Activated CD4-positive, alpha-beta T cell treated with anti-CD3 and anti-CD28 coated beads for 48 hours (primary cell): Measurements from ENCODE around the gene TRAK1.

Experiments used
- DNase-seq: peaks from one replicate; pipeline ENCODE4 v3.0.0-alpha.2; 2020

TRAK1 gene

DNA sequence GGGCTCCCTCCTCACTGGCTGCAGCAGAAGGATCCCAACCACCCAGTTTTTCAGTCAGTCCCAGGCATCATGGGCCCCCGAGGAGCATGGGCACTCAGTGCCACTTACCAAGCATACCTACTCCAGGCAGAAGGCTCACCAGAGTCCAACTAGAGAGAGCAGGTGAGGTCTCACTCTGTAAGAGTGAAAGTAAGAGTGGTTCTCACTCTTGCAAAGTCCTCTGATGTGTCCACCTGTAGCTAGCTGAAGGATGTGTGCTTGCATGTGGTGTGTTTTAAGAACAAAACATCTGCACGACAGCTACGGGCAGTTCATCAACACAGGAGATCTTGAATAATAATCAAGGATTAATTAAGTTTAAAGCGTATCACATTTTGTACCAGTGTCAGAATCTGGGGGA is 125.1 kb downstream of the TRAK1 start:
- no peak for DNase-seq

DNA sequence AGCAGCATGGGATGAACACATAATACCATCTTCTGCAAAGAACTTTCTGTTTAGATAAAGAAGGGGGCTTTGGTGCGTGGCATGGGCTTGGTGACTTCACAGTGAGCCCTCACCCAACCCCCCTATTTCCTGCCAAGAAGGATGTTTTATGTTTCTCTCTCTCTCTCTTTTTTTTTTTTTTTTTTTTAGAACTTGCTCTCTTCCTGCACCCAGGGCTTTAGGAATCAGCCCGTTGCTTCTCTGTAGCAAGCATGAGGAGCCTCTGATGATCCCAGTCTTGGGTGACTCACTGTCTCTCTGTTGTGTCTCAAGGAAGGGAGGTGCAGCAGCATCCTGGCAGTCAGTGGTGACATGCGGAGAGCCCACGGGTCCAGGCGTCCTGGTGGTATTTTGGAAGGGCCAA is 125.8 kb downstream of the TRAK1 start:
- DNase-seq = no peak

DNA sequence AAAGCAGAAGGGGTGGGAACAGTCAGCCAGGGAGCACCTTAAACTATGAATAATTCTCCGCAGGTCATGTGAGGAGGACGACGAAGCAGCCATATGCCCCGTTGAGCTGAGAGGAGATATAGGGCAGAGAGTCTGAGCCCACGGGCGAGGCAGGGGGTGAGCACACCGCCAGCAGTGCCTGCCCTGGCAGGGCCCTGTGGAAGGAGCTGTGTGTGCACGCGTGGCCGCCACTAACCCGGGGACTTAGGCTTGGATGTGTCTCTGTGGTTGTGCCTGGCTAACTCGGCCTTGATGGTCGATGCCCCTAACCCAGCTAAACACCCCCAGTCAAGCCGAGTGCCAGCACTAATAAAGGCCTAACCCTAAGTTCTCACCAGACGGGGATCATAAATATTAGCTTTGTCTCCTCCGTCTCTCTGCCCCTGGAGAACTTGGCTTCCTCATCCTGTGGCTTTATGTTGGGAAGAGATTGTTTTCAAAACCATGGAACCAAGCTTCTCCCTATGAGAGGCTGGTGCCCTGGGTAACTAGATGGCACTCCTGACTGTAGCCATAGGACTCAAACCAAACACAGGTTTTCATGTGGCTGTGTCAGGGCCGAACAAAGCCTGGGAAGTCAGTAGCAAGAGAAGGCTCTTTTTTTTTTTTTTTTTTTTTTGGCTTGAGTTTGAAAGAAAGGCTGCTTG is 129.4 kb downstream of the TRAK1 start:
- DNase-seq = no peak

DNA sequence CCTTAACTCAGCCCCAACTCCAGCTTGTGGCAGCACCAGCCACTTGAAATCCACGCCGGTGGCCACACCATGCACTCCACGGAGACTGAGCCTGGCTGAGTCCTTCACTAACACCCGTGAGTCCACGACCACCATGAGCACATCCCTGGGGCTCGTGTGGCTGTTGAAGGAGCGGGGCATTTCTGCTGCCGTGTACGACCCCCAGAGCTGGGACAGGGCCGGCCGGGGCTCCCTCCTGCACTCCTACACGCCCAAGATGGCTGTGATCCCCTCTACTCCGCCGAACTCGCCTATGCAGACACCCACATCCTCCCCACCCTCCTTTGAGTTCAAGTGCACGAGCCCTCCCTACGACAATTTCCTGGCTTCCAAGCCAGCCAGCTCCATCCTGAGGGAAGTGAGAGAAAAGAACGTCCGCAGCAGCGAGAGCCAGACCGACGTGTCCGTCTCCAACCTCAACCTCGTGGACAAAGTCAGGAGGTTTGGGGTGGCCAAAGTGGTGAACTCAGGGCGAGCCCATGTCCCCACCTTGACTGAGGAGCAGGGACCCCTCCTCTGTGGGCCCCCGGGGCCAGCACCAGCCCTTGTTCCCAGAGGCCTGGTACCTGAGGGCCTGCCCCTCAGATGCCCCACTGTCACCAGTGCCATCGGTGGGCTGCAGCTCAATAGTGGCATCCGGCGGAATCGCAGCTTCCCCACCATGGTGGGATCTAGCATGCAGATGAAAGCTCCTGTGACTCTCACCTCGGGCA is 132.0 kb downstream of the TRAK1 start:
- no peak for DNase-seq

DNA sequence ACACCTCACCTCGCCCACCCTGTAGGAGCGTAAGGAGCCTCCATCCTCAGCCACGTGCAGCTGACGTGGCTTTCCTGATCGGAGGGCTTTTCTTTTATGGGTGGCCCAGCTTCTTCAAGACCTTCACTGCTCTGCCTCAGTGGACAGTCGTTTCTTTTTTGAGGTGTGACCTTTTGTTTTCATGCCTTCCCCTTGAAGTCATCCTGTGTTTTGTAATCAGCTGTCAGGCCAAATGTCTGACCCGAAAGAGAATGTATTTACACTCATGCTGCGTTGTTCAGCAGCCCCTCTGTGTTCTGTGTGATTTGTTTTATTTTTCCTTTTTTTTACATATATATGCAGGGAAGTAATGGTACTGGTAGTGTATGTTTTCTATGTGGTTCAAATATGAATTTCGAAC is 133.0 kb downstream of the TRAK1 start:
- DNase-seq = no peak

DNA sequence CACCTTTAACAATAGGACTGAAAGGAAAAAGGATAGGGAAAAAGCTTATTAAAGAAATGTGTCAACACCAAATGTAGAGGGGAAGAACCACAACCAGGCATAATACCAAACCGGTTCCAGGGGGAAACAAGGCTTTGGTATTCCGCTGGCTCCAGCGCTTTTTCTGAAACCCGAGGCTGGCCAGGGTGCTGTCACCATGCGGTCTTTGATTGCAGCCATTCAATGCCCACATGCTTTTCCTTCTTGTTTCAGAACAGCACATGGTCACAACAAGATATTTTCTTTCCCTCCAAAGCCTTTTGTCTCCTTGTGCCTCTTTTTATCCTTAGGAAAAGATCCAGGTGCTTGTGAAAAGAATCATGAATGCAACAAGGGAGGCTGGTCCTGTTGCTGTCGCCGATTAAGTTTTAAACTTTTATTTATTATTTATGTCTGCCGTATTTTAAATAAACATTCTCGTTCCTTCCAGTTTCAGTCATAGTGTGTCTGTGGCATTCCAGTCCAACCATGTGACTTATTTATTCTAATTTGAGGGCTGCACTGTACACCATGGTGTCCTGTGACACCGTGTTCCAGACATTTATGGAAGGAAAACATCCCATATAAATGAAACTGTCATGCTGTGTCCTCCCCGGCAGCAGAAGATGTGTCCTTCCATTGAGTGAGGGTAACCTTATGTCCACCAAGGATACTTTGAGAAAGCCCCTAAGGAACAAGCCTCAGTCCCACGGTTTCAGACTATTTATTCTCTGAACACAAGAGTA is 133.7 kb downstream of the TRAK1 start:
- no peak for DNase-seq

DNA sequence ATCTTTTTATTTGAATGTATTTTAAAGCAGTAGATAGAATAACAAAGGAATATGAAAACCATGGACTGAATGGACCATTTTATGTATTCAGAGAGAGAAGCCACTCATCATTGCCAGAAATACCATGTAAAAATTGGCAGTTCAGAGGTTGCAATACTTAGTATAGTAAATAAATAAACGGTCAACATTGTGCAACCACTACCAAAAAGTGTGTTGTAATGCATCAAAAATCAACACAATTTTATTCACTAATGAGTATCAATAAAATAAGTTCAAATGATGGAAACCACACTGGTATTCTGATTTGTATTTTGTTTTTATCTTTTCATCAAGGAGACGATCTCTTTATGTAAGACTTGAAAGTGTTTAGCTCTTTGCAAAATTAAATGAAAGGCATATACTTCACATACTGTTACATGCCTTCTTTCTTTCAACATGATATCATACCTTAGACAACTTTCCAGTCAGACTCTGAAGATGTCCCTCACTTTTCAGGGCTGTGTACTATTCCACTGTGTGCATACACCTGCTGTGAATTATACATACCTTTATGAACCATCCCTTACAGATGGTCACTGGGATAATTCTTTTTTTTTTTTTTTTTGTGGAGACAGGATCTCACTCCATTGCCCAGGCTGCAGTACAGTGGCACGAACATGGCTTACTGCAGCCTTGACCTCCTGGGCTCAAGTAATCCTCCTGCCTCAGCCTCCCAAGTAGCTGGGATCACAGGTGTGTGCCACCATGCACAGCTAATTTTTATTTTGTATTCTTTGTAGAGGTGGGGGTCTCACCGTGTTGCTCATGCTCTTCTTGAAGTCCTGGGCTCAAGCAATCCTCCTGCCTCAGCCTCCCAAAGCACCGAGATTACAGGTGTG is 134.6 kb downstream of the TRAK1 start:
- no peak for DNase-seq

DNA sequence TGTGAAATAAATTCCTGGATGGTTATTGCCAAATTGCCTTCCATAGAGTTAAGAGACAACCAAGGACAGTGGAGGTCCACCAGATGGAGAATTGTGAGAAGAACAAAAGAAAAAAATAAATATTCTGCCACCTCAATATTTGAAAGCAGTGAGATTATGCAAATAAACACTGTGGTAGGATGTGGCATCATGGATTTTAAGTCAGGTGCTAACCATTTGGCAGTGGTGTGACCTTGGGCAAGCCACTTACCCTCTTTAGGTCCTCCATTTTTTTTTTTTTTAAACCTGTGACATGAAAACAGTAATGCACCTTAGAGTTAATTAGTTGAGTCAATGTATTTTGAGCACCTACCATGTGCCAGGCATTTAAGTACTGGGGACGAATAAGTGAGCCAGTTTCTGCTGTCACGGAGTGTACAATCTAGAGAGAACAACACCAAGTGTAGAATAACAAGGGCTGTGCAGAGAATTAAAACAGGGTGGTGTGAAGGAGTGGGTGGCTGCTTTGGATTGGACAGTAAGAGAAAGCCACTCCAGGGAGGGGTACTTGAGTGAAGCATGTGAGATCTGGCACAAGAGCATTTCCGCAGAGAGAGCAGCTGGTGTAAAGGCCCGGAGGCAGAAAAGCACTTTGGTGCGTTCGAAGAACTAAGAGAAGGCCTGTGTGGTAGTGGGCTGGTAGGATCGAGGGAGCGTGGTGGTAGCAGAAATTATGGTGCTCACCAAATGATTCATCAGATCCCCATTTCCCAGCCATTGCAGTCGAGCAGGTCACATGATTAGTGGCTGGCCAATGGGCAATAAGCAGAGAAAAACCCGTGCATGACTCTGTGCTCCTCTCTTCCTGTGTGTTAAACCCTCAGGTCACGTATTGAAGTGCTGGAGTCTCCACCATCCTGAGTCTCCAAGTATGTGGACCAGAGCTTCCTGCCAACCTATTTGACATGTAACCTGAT is 135.6 kb downstream of the TRAK1 start:
- DNase-seq = no peak

DNA sequence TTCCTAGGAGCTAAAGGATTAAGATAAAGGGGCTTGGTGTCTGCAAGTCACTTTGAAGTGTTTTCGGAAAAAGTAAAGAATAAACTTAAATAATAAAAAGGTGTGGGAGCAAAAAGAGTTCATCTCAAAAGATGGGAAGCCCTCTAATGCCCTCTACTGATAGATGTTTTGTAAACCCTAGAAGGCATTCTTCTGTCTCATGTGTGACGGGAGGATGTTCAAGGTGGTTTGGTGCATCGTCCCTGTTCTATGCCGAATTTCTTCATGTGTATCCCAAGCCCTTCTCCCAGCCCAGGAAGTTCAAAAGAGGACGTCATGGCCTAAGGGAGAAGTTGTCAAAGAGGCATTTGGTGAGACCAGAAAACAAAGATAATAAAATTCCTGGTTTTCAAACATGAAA is 137.6 kb downstream of the TRAK1 start:
- no peak for DNase-seq

DNA sequence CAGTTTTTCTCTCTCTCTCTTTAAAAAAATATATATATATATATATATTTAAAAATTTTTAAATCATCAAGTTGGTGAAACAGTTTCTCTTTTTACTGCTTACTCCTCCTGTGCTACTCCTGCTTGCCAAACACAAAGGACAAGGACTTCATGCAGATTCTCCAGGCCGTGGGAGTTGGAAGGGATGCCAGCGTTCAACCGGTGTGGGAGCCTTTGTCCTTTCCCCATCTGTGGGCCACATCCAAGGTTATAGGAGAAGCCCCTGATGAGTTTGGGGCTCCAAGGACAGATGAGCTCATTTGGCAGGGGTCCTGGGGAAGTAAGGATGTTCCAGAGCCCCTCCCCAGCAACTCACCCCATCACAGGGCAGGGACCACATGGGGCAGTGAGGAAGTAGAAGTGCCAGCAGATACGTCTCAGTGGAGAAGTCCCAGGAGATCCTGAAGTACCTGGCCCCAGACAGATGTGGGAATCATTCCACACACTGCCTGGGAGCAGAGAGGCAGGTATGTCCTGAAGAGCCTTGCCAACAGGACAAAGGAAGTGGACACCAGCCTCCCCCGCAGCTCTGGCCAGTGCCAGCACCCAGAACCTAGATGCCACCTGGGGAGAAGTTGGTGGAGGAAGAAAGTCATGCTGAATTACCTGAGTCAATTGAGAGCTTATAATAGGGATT is 138.2 kb downstream of the TRAK1 start:
- DNase-seq = no peak

DNA sequence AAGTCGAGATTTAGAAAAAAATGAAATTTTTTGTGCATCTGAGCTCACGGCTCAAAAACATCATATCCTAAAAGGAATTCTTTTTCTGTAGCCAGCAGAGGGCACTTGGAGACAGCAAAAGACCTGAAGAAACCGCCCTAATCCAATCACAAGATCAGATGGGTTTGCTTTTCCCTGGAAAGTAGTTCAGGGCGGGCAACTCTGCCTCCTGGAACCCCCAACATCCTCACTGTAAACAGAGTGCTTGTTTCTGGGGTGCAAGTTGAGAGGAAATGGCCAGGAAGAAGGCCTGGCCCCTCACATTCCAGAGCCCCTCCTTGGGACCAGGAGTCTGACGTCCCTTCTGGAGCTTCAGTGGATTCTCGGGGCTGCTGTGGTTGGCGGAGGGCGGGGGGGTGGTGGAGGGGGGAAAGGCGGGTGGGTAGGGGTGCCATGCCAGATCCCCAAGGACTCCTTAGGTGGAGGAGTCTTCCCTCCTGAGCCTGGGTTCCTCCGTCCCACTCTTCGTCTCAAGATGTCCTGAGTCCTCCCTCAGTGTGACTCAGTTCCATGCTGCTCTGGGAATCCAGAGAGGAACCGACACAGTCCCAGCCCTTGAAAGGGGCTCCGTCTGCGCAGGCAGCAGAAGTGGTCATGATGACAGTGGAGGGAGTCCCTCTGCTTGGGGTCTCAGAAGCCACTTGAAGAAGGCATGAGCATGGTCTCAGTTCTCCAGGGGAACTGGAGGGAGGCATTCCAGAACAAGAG is 139.0 kb downstream of the TRAK1 start:
- no peak for DNase-seq

DNA sequence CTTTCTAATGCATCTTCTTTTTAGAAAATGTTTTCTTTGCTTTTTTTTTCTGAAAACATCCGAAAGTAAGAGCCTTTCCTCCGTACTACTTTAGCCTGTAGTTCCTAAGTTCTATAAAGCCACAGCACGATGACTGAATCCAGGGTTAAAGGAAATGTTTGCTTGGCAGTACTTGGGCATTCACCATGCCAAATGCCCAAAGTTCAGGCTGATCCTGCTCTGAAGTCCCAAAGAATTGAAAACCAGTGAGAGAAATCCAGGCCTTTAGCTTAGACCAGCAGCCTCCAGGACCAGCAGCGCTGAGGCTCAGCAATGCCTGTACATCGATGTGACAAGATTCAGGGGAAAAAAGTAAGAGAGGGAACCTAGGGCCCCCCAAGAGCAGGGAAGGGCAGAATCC is 139.7 kb downstream of the TRAK1 start:
- no peak for DNase-seq

DNA sequence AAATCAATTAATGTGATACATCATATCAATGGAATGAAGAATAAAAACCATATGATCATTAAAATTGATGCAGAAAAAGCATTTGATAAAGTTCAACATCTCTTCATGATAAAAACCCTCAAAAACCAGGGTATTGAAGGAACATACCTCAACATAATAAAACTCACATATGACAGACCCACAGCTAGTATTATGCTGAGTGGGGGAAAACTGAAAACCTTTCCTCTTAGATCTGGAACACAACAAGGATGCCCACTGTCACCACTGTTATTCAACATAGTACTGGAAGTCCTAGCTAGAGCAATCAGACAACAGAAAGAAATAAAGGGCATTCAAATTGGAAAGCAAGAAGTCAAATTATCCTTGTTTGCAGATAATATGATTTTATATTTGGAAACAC is 144.4 kb downstream of the TRAK1 start:
- DNase-seq = no peak

DNA sequence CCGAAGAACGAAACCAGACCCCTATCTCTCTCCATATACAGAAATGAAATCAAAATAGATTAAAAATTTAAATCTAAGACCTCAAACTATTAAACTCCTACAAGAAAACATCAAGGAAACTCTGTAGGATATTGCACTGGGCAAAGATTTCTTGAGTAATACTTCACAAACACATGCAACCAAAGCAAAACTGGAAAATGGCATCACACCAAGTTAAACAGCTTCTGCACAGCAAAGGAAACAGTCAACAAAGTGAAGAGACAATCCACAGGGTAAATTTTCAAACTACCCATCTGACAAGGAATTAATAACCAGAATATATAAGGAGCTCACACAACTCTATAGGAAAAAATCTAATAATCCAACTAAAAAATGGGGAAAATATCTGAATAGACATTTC is 145.5 kb downstream of the TRAK1 start:
- DNase-seq = no peak

DNA sequence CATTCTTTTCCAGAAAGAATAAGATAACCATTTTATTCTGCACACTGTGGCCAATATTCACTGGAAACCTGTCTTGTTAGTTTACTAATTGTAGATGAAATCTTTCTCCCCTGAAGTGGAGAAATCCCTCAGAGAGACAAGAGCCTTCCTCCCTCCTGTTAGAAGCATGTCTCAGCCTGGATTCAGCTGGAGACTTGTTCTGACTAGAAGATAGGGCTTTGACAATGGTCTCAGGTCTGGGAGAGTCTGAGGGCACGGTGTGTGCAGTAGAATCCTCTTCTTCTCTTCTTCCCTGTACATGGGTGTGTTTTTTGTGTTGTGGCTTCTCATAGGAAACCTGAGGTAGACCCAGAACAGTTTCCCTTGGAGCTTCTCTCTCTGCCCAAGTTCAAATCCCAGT is 154.9 kb downstream of the TRAK1 start:
- DNase-seq = no peak

DNA sequence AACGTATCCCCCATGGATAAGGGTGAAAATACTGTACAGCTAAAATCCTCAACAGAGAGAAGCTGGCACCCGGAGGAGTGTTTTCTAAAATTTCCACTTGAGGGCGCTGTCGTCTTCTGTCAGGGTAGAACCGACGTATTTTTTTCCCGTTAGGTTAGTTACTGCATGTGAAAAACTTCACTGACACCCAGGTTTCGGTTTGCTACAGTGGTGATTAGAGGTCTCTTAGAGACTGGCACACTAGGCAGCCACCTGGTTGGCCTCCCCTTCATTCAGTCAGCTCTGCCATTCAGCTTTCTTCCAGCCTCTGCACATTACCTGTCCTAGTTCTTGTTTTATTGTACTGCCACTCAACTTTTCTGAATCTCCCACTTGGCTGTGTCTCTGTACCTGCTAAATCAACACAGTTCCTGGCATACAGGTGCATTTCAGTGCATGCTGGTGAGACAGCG is 156.4 kb downstream of the TRAK1 start:
- DNase-seq = peak; percentile 73

DNA sequence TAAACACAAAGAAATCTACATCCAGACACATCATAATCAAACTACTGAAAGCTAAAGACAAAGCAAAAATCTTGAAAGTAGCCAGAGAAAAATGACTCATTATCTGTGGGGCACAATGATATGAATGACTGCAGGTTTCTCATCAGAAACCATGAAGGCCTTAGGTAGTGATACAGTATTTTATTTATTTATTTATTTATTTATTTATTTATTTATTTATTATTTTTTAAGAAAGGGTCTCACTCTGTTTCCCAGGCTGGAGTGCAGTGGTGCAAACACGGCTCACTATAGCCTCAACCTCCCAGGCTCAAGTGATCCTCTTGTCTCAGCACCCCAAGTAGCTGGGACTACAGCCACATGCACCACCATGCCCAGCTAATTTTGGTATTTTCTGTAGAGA is 159.6 kb downstream of the TRAK1 start:
- no peak for DNase-seq

DNA sequence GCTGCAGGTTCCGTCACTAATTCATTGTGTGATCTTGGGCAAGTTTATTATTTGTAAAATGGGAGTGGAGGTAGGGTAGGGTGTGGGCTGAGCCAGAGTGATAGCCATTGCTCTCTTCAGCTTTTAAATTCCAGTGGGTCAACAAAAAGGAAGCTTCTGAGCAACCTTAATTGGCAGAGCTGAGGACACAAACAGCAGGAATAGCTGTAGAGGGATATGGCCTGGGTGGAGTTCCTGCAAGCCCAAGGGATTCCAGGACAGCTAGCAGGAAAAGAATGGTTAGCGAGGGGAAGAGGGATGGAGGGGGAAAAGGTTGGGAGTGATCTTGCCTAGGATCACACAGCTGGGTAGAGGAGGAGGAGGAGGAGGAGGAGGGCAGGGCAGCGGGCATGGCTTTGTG is 163.4 kb downstream of the TRAK1 start:
- DNase-seq = no peak

DNA sequence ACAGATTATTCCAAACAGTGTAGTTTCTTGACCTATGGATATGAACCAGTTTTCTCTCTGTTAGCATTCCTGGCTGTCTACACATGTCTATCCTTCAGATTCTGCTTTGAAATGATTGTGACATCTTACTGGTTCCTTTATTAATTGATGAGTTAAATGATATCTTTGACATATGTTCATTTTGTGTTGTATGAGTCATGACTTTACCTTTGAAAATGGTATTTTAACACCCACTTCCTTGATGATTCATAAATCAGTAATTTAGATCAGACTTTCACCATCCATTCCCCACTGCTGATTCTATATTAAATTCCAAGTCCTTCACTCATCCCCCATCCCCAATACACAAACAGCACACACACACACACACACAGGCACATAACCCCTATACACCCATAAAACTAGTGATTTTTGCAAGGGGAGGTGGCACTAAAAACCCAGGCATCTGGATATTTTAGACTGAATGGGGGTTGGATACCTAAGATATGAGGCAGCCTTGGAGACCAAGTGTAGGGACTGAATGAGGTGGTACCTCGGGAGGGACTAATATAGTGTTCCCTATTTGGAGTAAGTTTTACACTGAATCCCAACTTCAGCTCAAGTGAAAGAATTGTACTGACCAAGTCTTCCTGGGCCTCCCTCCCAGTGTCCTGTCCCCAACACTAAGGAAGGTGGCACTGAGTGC is 165.1 kb downstream of the TRAK1 start:
- no peak for DNase-seq

DNA sequence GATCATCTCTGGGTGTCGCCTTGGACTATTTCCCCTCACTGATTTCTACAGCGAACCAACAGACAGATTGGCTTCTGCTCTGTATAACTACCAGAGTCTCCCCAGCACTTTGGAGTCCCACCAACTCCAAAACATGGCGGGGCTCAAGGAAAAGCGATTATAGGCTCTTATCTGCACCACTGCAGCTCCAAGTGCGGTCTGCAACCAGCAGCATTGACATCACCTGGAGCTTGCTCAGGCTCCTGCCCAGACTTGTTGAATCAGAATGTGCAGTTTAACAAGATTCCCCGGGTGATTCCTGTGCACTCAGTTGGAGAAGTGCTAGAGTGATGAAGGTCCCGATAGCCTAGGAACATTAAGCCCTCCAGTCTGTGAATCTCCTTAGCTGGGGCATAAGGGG is 165.8 kb downstream of the TRAK1 start:
- no peak for DNase-seq
